GM18505 (cell line): ENCODE measurements around the gene GPR84.

ENCODE experiments used
- ATAC-seq: cut with Tn5 transposase; IDR thresholded peaks from one replicate; pipeline ENCODE4 v1.9.1; 2021; ENCODE audit not compliant: unreplicated experiment
- POLR2A ChIP-seq: IDR thresholded peaks from 4 replicates; pipeline ENCODE4 v1.6.1; 2011; ENCODE audit warnings: borderline replicate concordance; ENCODE audit not compliant: insufficient read depth, insufficient read length; ENCODE audit errors: extremely low read depth

Gene GPR84

GRCh38 chr12:54398995-54399793 lies 34.9 kb upstream of the GPR84 start:
- no peak for ATAC-seq
- no peak for TF ChIP-seq POLR2A

GRCh38 chr12:54398218-54398617 lies 33.9 kb upstream of the GPR84 start:
- ATAC-seq: no peak
- no peak for TF ChIP-seq POLR2A

- no peak for ATAC-seq
- no peak for TF ChIP-seq POLR2A
Measured at GRCh38 chr12:54397157-54397556, 32.9 kb upstream of the GPR84 start.

- ATAC-seq: no peak
- TF ChIP-seq POLR2A: no peak
Measured at GRCh38 chr12:54395545-54395944, 31.3 kb upstream of the GPR84 start.

GRCh38 chr12:54394986-54395385 lies 30.7 kb upstream of the GPR84 start:
- no peak for TF ChIP-seq POLR2A
- no peak for ATAC-seq

- TF ChIP-seq POLR2A: no peak
- ATAC-seq: no peak
Measured at GRCh38 chr12:54394281-54394719, 30.0 kb upstream of the GPR84 start.

- ATAC-seq: no peak
- TF ChIP-seq POLR2A: no peak
Measured at GRCh38 chr12:54393743-54394142, 29.5 kb upstream of the GPR84 start.

- no peak for TF ChIP-seq POLR2A
- ATAC-seq: no peak
Measured at GRCh38 chr12:54393207-54393609, 28.9 kb upstream of the GPR84 start.

GRCh38 chr12:54392485-54393206 lies 28.4 kb upstream of the GPR84 start:
- ATAC-seq: no peak
- no peak for TF ChIP-seq POLR2A

- ATAC-seq: no peak
- no peak for TF ChIP-seq POLR2A
Measured at GRCh38 chr12:54390668-54391551, 26.6 kb upstream of the GPR84 start.

- ATAC-seq: no peak
- no peak for TF ChIP-seq POLR2A
Measured at GRCh38 chr12:54390176-54390667, 25.9 kb upstream of the GPR84 start.

- no peak for ATAC-seq
- TF ChIP-seq POLR2A: no peak
Measured at GRCh38 chr12:54389607-54390175, 25.4 kb upstream of the GPR84 start.

- no peak for ATAC-seq
- no peak for TF ChIP-seq POLR2A
Measured at GRCh38 chr12:54389134-54389508, 24.8 kb upstream of the GPR84 start.
